HFF-Myc (cell line): ENCODE data around the gene ZSCAN9.

ENCODE experiments used
- DNase-seq: peaks from one replicate; pipeline ENCODE4 v3.0.0-alpha.2; 2011; ENCODE audit warnings: low read depth; ENCODE audit errors: extremely low read depth
- H3K4me3 ChIP-seq: replicated peaks from 2 replicates; pipeline ENCODE4 v1.5.1; 2011; ENCODE audit warnings: low read depth, mild to moderate bottlenecking, control low read depth, low read length
- CTCF ChIP-seq: IDR thresholded peaks from 2 replicates; pipeline ENCODE4 v1.5.1; 2012; ENCODE audit warnings: mild to moderate bottlenecking, low read depth, low read length, control low read depth; ENCODE audit errors: missing control alignments

ZSCAN9 gene

GRCh38 chr6:28266563-28266961, 41.5 kb downstream of the ZSCAN9 start:
- H3K4me3 ChIP-seq: peak overlapping the region; percentile 72
- TF ChIP-seq CTCF: no peak
- DNase-seq: no peak

- no peak for TF ChIP-seq CTCF
- peak; percentile 71 for DNase-seq
- H3K4me3 ChIP-seq: peak within 1 kb of the TSS; percentile 72
Observed at GRCh38 chr6:28266962-28267694, 42.1 kb downstream of the ZSCAN9 start, which contains the start of gene ZSCAN26. Gene ZSCAN26, plus strand, starts transcription at chr6:28267143. Its CDS starts 4,777 bp downstream, at chr6:28271920.

- no peak for DNase-seq
- TF ChIP-seq CTCF: no peak
- H3K4me3 ChIP-seq: peak overlapping the region; percentile 72
Observed at GRCh38 chr6:28267695-28268059, 42.6 kb downstream of the ZSCAN9 start.

- H3K4me3 ChIP-seq: no peak overlapping the region
- TF ChIP-seq CTCF: no peak
- no peak for DNase-seq
Observed at GRCh38 chr6:28269492-28269891, 44.4 kb downstream of the ZSCAN9 start.

GRCh38 chr6:28274888-28275287, 49.8 kb downstream of the ZSCAN9 start:
- H3K4me3 ChIP-seq: no peak overlapping the region
- TF ChIP-seq CTCF: no peak
- DNase-seq: no peak

- TF ChIP-seq CTCF: no peak
- no peak for DNase-seq
- no peak overlapping the region for H3K4me3 ChIP-seq
Observed at GRCh38 chr6:28277746-28278145, 52.7 kb downstream of the ZSCAN9 start.
